HG03460 (cell line): ENCODE measurements around the gene CACNA1G.

Source experiments
- ATAC-seq: cut with Tn5 transposase; IDR thresholded peaks from one replicate; pipeline ENCODE4 v1.9.1; 2021; ENCODE audit not compliant: unreplicated experiment

CACNA1G gene

DNA sequence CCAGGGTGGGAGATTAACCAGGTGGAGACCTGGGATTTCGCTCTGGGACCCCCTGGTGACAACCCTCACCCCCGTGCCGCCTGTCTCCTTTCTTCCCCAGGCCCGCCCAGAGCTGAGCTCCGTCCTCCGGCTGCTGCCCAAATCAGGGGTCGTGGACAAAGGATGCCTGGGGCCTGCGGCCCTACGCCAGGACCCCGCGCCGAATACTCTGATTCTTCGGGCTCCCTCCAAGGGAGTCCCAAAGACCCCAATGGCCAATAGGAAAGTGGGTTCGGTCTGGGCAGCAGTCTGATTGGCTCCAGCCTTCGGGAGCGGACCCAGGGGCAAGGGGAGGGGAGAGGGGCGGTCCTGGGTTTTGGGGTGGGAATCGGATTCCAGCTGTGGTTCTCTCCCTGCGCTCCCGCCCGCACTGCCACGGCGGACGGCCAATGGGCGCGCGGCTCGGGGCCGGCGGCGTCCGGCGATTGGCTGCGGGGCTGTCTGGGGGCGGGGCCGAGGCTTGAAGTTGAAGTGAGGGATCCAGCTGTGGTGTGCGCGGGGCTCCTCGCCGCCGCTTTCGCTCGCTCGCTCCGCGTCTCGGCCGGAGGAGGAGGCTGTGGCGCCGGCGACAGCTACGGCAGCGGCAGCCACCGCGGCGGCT, at the start of gene CACNA1G:
TSS of gene CACNA1G (plus strand) at position 531 of the 640 bp plus-strand sequence. CDS start 745 bp downstream, outside the sequence.
- ATAC-seq: peak; percentile 93

DNA sequence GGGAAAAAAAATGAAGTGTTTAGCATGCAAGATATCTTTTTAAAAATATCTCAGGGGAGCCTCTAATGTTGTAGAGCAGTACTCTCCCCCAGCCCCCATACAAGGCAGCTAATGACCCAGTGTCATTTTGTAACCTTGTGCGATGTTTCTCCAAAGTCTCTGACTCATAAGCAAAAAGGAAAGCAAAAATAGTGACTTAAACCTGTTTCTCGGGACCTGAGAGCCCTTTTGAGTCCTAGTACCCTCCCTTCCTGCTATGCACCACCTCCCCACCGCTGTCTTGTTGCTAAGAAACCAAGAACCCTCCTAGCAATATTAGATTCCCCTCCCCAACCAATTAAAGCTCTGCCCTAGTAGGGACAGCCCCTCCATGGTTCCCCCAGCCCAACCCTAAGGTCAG, 49.5 kb upstream of the CACNA1G start:
- peak; percentile 71 for ATAC-seq

DNA sequence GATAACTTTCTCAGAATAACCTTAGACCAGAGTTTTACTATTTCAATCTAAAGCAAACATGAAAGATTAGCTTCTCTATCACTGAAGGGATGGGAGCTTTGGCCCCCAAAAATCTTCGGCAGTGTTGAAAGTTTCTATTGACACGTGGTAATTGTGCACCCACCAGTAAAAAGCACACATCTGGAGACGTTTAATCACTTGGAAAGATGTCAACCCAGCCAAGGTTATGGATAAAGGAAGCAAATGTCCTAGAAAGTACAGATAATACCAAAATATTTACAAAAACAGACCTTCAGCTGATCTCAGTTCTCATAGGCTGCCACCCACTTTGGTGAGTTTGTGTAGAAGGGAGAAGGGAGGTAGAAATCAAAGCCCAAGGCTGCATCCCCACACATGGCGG, 47.0 kb upstream of the CACNA1G start:
- ATAC-seq: no peak

DNA sequence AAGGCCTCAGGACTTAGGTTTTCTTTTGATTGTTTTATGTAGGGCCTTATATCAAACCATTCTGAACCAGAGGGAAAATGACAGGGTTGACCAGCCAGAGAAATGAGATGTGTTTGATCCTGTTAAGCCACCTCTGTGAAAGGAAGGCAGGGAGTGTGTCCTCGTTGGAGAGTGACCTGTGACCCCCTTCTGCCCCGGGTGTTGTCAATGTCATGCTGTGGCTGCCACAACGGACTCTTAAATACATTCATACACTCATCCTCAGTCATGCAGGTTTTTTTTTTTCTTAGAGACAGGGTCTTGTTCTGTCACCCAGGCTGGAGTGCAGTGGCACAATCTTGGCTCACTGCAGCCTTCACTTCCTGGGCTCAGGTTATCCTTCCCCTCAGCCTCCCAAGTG, 46.1 kb upstream of the CACNA1G start:
- no peak for ATAC-seq

DNA sequence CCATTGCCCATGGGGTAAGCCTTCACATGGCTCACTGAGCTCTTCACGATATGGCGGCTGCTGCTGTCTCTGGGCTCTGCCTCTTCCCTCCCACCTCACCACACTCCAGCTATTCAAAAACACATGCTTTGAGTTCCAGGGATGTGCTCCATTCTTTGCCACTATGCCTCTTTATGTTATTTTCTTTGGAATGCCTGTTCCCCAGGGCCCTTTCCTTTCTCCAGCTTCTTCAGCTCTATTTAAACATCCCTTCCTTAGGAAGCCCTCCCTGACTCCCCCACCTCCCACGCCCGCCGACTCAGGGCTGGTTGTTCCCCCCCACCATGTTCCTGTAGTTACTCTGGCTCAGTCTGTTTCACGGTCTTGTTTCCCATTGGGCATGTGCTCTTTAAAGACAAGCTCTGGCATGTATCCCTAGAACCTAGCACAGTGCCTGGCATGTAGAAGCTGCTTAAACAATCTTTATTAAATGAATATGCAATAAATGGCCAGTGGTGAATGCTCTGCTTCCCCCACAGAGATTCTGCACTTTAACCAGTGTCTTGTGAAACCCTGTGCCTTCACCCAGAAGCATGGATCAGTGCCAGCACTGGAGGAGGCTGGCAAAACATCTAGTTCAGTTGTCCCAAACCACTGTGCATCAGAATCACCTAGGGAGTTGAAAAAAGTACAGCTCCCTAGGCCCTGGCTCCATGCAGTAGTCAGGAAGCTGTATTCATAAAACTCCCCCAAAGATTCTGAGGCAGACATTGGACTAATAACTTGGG, 45.4 kb upstream of the CACNA1G start:
- no peak for ATAC-seq

DNA sequence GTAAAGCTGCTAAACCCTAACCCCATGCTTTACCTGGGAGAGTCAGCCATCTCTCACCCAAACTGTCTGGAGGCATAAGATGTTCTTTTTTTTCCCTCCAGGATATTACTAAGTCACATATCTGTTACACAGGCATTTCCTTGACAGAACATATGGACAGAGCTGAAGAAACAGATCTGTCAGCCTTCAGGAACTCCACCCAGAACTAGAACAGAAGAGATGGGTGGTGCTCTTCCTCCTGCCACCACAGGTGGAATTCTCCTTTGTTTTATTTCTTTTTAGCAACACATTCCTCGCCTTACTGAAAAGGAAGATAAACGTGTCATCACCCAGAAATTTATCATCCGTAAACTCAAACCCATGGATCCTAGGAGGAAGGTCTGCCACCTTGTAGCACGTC, 43.5 kb upstream of the CACNA1G start:
- ATAC-seq: no peak

DNA sequence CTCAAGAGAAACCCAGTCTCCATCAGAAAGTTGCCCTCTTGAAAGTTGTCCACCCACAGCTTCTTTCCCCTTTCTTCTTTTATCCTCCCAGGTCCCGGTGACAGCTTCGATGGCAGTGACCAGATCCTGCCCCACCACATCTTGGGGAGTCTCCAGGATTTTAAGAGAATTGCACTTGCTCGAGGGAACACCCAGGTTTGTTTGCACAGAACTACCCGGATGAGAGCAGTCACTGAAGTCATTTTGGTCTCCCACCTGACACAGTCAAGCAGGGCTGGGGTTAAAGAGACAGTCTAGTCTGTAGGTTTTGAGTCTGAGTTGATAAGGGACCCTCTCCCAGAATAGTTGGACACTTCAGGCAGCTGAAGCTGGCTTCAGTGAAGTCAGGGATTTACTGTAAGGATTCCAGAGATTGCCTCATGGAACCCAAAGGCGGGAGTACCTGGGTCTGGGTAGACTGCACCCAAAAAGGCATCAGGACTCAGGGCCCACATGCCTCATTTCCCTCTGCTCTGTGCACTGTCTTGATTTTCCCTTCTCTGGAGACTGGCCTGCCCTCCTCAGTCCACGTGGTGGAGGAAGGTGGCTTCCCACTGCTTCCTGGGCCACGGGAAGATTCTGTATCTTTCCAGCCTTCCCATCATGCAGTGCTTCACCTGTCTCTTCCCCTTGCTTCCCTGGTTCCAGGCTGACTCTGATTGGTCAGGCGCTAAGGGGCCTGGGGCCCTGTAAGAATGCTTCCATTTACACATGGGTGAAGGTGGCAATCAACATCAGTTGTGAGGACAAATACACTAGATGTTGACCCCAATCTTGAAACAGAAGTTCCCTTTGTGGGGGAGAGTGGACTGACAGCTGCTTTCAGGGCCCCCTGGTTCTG, 42.8 kb upstream of the CACNA1G start:
- no peak for ATAC-seq

DNA sequence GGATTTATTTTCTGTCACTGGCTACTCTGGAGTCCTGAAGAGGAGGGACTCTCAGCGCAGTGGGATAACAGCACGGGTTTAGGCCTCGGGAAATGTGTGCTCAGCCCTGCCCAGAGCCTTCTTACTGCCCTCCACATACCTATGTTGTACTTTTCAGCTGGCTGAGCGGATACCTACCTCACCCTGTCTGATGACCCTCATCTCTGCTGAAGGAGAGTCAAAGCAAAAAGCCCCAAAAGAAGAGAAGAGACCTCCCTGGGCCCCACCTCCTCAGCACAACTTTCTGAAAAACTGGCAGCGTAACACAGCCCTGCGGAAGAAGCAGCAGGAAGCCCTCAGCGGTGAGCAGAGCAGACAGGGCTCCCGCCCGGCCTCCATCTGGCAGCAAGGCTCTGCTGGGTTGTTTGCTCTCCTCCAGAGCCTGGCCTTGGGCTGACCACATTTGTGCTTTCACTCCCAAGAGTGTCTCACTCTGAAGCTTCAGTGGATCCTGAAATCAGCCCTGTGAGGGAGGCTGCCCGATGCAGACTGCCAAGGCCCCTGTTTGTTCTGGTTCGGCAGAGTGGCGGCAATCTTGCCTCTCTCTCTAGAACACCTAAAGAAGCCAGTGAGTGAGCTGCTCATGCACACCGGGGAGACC, 42.0 kb upstream of the CACNA1G start:
- no peak for ATAC-seq

DNA sequence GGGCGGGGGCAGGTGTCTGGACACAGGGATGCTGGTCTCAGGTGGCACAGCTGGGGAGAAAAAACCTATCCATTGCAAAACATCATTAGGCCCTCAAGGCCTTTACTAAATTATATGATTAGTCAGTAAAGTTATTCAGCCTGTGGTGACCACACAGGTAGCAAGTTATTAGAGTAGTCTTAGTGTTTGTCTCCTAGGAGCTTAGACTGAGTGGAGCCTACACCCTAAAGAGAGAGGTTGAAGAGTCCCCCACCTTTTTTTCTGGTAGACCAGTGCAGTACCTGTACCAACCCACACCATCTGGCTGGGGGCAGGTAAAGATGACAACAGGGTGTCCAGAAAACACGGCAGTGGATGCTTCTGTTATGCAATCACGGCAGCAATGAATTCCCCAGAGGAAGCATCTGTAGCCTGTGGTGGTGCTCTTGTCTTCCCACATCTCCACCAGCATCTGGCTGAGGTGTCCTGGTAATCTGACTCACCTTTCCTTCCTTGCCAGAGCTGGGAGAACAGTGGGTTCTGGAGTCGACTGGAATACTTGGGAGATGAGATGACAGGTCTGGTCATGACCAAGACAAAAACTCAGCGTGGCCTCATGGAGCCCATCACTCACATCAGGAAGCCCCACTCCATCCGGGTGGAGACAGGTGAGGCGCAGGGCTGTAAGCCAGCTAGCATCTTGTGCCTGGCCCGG, 41.2 kb upstream of the CACNA1G start:
- ATAC-seq: no peak

DNA sequence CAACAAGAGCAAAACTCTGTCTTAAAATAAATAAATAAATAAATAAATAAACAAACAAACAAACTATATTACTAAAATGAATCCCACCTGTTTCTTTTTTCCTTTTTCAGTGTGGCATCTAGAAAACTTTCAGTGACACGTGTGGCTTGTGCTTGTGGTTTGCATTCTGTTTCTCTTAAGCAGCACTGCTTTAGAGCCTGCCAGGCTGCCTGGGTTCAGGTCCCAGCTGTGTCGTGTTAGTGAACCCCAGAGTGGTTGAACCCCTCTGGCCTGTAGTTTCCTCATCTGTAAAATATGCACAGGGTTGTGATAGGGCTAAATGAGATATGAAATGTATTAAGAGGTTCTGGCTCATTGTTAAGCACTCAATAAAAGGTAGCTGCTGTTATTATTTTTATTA, 40.0 kb upstream of the CACNA1G start:
- no peak for ATAC-seq

DNA sequence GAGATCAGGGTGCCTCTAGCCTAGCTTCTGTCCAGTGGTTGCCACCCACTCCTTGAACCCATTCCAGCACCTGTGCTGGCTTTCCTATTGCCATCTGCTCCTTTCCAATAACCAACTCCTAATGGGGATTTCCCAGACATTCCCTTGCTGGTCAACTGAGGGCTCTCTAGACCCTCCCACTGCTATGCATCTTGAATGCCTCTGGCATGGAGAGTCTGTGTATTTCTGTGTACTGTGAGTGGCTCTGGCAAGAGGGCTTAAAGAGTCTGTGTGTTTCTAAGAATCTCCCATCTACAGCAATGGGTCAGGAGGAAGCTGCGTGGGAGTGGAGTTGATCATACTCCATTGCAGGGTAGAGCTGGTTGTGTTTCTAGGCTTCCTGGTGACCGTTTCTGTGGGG, 39.0 kb upstream of the CACNA1G start:
- no peak for ATAC-seq

DNA sequence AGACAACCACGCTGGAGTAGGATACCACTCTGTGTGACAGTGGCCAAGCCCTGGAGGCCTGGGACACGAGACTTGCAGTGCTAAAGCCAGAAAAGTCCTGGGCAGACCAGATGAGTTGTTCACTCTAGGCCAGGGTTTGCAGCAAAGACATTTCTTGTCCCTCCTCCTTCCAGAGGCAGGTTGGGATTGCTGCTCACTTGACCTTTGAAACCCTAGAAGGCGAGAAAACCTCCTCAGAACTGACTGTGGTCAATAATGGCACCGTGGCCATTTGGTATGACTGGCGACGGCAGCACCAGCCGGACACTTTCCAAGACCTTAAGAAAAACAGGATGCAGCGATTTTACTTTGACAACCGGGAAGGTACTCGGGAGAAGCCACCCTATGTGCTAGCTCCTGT, 37.7 kb upstream of the CACNA1G start:
- ATAC-seq: no peak

DNA sequence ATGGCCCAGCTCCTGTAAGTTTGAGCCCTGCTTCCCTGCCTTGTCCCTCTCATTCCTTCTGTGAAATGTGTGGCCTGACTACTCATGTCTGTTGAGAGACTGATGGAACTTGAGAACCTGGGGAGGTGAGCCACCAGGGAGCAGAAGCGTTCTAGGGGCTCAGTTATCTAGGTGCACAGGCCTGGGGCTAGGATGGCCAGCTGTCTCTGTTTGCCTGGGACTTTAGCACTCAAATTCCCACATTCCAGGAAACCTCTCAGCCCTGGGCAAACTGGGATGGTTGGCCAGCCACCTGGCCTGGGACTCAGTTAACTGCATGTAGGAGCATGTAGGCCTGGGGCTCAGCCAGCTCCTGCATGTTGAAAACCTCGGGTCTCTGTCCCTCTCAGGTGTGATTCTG, 37.3 kb upstream of the CACNA1G start:
- no peak for ATAC-seq

DNA sequence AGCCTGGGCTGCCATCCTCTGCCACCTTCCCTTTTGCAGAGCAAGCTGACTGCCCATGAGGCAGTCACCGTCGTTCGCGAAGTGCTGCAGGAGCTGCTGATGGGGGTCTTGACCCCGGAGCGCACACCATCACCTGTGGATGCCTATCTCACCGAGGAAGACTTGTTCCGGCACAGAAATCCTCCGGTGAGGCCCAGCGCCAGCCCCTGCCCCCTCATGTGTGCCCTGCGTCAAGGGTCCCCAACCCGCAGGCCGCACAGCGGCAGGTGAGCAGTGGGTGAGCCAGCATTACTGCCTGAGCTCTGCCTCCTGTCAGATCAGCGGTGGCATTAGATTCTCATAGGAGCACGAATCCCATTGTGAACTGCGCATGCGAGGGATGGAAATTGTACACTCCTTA, 35.7 kb upstream of the CACNA1G start:
- no peak for ATAC-seq

DNA sequence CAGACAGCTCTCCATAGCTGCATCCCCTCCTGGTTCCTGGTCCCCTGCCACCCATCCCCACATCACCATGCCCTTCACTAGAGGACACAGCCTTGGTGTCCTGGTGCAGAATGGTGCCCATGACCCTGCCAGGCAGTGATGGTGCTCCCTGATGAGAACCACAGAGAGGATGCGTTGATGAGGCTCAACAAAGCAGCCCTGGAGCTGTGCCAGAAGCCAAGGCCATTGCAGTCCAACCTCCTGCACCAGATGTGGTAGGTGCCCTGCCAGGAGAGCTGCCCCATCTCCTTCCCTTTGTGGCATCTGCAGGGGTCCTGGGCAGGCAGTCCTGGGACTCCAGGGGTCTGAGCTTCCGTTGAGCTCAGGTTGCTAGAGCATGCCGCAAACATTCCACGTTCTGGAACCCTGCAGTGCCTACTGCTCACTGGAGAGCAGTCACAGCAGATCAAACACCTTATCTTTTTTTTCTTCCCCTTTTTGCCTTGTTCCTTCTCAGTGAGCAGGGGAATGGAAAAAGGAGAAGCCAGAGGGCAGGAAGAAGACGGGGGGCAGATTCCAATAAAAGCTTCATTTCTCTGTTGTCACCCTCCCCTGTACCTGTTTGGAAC, 33.3 kb upstream of the CACNA1G start:
- ATAC-seq: no peak

DNA sequence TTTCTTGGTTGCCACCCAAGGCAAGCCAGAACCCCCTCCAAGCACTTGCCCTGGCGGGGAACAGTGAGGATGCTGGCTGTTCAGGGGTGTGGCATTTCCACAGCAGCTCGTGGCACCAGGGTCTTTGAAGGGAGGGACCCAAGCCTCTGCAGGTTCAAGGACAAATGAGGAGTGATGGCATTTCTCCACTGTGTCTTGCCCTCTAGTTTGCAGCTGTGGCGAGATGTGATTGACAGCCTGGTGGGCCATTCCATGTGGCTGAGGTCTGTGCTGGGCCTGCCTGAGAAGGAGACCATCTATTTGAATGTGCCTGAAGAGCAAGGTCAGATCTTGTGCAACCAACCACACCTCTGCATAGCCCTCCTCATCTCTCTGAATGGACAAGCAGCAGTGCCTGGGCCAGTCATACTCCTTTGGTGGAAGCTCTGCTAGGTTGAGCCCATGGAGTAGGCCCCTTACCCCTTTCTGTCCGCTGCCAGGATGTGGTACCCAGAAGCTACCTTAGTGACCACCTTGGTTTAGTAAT, 32.5 kb upstream of the CACNA1G start:
- no peak for ATAC-seq

DNA sequence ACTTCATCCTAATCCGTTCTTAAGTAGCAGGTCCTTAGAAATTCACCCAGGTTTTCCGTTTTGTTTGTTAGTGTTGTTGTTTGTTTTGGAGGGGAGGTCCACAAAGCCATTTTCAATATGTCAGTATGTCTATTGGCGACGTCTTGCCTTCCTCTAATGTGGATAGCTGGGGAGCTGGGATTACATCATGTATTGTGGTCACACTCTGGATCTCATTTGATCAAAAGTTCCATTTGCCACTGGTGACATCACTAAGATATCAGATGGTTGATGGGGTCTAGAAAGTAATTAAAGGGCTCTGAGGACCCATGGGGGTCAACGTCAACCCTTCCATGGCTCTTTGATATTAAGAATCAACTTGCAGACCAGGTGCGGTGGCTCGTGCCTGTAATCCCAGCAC, 30.7 kb upstream of the CACNA1G start:
- ATAC-seq: no peak

DNA sequence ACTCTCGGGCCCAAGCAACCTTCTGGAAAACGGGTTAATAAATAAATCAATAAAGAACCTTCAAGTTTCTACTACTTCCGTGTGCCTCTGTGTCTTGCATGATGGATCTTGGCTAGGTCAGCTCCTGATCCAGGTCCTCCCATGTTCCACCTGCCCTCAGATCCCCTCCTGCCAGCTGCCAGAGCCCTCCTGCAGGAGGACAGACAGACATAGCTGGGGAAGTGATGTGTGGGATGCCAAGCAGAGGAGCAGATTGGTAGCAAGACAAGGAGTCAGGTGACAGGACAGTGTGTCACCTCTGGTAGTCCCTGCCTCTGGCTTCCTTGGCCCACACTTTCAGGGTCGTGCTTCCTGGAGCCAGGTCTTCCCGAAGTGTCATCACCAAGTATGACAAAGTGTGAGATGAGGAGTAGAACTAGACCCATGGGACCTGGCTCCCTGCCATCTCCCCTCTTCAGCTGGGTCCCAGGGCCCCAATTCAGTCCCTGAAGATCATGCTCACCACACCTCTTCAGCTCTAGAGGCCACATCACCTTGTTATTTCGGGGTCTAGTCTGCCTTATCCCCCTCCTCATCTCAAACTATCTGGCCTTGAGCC, 29.0 kb upstream of the CACNA1G start:
- no peak for ATAC-seq

DNA sequence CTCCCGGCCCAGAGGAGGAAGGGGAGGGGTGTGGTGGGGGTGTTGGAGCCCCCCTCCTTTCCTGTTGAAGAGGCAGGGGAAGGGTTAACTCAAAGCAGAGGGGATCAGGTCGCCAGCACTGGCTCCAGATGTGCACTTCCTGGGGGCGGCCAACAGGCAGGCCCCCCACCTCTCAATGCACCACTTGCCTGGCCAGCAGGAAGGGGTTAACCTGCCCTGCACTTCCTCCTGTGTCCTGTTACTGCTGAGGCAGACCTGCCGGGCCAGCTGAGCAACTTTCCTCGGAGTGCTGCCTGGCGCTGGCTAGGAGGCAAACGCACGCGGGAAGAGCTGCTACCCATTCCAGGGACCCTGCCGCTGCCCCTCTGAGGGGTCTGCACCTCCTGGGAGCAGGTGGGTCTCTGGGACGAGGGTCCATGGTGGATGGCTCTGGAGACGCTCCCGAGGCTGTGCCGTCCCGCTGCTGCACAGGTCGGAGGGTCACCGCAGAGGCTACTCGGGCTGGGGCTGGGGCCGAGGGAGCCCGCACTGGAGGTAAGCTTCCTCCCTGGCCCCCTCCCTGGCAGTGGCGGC, 28.0 kb upstream of the CACNA1G start, which contains the start of gene EPN3:
TSS of gene EPN3 (plus strand) at position 284 of the 573 bp plus-strand sequence. CDS start 3,822 bp downstream, outside the sequence.
- ATAC-seq: no peak
